Liver (tissue), 9 donors: ENCODE data around the gene NPPB. TPM values are rescaled to one million over a fixed set of nuclear protein-coding genes. Genes with fewer than 3 reads are reported as not detected.
"Not testable (repeated sequence)": the region's sequence is repeated elsewhere in the genome, so short reads cannot be mapped to it uniquely, and the experiment has no call there.

Experiments
- DNase-seq: peaks from one replicate; pipeline ENCODE4 v3.0.0-alpha.2; 2017; ENCODE audit warnings: low spot score
- H3K27ac ChIP-seq, 2 donors: one replicate each; pipeline ENCODE4 v1.7.0; 2013; ENCODE audit warnings: inconsistent platforms in 2 of 2, low read length in 2 of 2, control low read depth in 1 of 2, low read depth in 1 of 2, mild to moderate bottlenecking in 1 of 2
- H3K27me3 ChIP-seq, 4 donors: one replicate each; pipeline versions ENCODE4 v1.6.1 to v1.7.0; 2013; ENCODE audit warnings: low read length in 3 of 4, inconsistent platforms in 1 of 4, mild to moderate bottlenecking in 1 of 4, moderate library complexity in 1 of 4; ENCODE audit not compliant: control insufficient read depth in 4 of 4, insufficient read depth in 4 of 4
- H3K36me3 ChIP-seq, 4 donors: one replicate each; pipeline versions ENCODE4 v1.6.1 to v1.7.0; 2013; ENCODE audit warnings: low read length in 3 of 4, mild to moderate bottlenecking in 3 of 4, low read depth in 1 of 4, moderate library complexity in 1 of 4; ENCODE audit not compliant: control insufficient read depth in 4 of 4, insufficient read depth in 3 of 4
- H3K4me1 ChIP-seq, 4 donors: one replicate each; pipeline versions ENCODE4 v1.6.1 to v1.7.0; 2013; ENCODE audit warnings: low read length in 3 of 4, mild to moderate bottlenecking in 3 of 4, moderate library complexity in 1 of 4; ENCODE audit not compliant: control insufficient read depth in 4 of 4, insufficient read depth in 4 of 4
- H3K4me3 ChIP-seq, 3 donors: one replicate each; pipeline versions ENCODE4 v1.6.1 to v1.7.0; 2013; ENCODE audit warnings: low read length in 3 of 3, control low read depth in 1 of 3, low read depth in 1 of 3, mild to moderate bottlenecking in 1 of 3
- H3K9ac ChIP-seq, 2 donors: one replicate each; pipeline ENCODE4 v1.7.0; 2013; ENCODE audit warnings: low read length in 2 of 2, mild to moderate bottlenecking in 2 of 2, moderate library complexity in 2 of 2, control low read depth in 1 of 2, low read depth in 1 of 2
- H3K9me3 ChIP-seq, 4 donors: one replicate each; pipeline versions ENCODE4 v1.6.1 to v1.7.0; 2013; ENCODE audit warnings: low read length in 3 of 4; ENCODE audit not compliant: control insufficient read depth in 4 of 4
- EGR1 ChIP-seq, 2 donors: IDR thresholded peaks; 2 replicates each; pipeline ENCODE4 v1.6.1; 2016 to 2018; ENCODE audit warnings: antibody characterized with exemption in 2 of 2, low read depth in 2 of 2
- FOXA1 ChIP-seq: IDR thresholded peaks from 2 replicates; pipeline ENCODE4 v1.6.1; 2016; ENCODE audit warnings: antibody characterized with exemption
- FOXA2 ChIP-seq: IDR thresholded peaks from 2 replicates; pipeline ENCODE4 v1.6.1; 2016; ENCODE audit warnings: antibody characterized with exemption
- GABPA ChIP-seq, 2 donors: IDR thresholded peaks in 1 of 2; conservative IDR thresholded peaks in 1 of 2; 2 replicates each; pipeline ENCODE4 v1.6.1; 2016; ENCODE audit warnings: antibody characterized with exemption in 2 of 2, mild to moderate bottlenecking in 1 of 2, moderate library complexity in 1 of 2
- HNF4A ChIP-seq, 2 donors: conservative IDR thresholded peaks; 2 replicates each; pipeline ENCODE4 v1.6.1; 2016; ENCODE audit warnings: antibody characterized with exemption in 2 of 2, mild to moderate bottlenecking in 2 of 2
- HNF4G ChIP-seq: IDR thresholded peaks from 2 replicates; pipeline ENCODE4 v1.6.1; 2016; ENCODE audit warnings: antibody characterized with exemption
- JUND ChIP-seq, 2 donors: IDR thresholded peaks; 2 replicates each; pipeline ENCODE4 v1.6.1; 2016; ENCODE audit warnings: antibody characterized with exemption in 2 of 2
- RXRA ChIP-seq, 2 donors: IDR thresholded peaks; 2 replicates each; pipeline ENCODE4 v1.6.1; 2017 to 2018; ENCODE audit warnings: antibody characterized with exemption in 2 of 2, mild to moderate bottlenecking in 1 of 2
- SP1 ChIP-seq: IDR thresholded peaks from 2 replicates; pipeline ENCODE4 v1.6.1; 2018; ENCODE audit warnings: antibody characterized with exemption, mild to moderate bottlenecking
- YY1 ChIP-seq: IDR thresholded peaks from 2 replicates; pipeline ENCODE4 v1.6.1; 2016; ENCODE audit warnings: antibody characterized with exemption, mild to moderate bottlenecking
- whole genome bisulfite sequencing: extraction: QIAGEN DNeasy Blood & Tissue Kit; methylation state at CpG from one replicate; pipeline ENCODE4 v1.1.7; 2013; 5-methylcytosine and 5-hydroxymethylcytosine counted together
- polyA plus RNA-seq, 2 donors: library from polyadenylated mRNA; stranded (reverse) in 1 of 2; unstranded in 1 of 2; fragments of 200-250 nt in 1 of 2; fragments of >200 nt in 1 of 2; fragmentation: Nextera tagmentation in 1 of 2; extraction: Ambion mirVana in 1 of 2; gene quantifications; one replicate each; pipeline versions ENCODE4 v1.2.1 to v1.2.3, GENCODE V29; 2013 to 2015
- total RNA-seq, 2 donors: library from RNA; depleted of rRNA; stranded (reverse); fragments of >200 nt; gene quantifications; one replicate each; pipeline ENCODE4 v1.2.3, GENCODE V29; 2014
- TF ChIP-seq, protein P1 (sequence below): fragments of 150-350 bp; IDR thresholded peaks from 2 replicates; pipeline ENCODE4 v1.5.1; 2017; ENCODE audit warnings: improper control_type of control experiment, low read depth, low read length; ENCODE audit not compliant: missing input control
- TF ChIP-seq, protein P2 (sequence below): IDR thresholded peaks from 2 replicates; pipeline ENCODE4 v1.6.1; 2016; ENCODE audit warnings: antibody characterized with exemption
- TF ChIP-seq, protein P3 (sequence below): IDR thresholded peaks from 2 replicates; pipeline ENCODE4 v1.6.1; 2016; ENCODE audit warnings: antibody characterized with exemption
- TF ChIP-seq, protein P4 (sequence below): IDR thresholded peaks from 2 replicates; pipeline ENCODE4 v1.6.1; 2016; ENCODE audit warnings: antibody characterized with exemption, mild to moderate bottlenecking
- donor health status: healthy.
- donor health status: healthy.
- donor health status: healthy.
- donor health status: healthy.
- donor health status: healthy.

Gene NPPB
- total and polyA plus RNA-seq, 4 donors, result not detected

DNA sequence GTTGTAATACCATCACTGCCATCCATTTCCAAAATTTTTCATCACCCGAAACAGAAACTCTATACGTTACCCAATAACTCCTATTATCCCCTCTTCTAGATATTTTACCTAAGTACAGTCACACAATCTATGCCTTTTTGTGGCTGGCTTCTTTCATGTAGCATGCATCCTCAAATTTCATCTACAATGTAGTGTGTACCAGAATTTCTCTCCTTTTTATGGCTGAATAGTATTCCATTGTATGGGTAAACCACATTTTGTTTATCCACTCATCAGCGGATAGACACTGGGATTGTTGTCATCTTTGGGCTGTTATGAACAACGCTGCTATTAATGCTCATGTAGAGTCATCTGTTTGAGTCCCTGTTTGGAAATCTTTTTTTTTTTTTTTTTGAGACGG lies 46.2 kb upstream of the NPPB start:
- no peaks in the 10 kb centered on the region for H3K36me3 ChIP-seq
- H3K27ac ChIP-seq, result no peak overlapping the region
- no peak for DNase-seq
- H3K4me1 ChIP-seq, result peaks cover 0 to 3% (median 2%) of the 10 kb centered on the region in 4 donors
- 96% methylated on average over 5 of the region's 5 CpGs for WGBS
- H3K27me3 ChIP-seq, result no peaks in the 10 kb centered on the region
- no peaks in the 10 kb centered on the region for H3K9me3 ChIP-seq
- TF ChIP-seq FOXA2, result no peak
- TF ChIP-seq, protein P1, sequence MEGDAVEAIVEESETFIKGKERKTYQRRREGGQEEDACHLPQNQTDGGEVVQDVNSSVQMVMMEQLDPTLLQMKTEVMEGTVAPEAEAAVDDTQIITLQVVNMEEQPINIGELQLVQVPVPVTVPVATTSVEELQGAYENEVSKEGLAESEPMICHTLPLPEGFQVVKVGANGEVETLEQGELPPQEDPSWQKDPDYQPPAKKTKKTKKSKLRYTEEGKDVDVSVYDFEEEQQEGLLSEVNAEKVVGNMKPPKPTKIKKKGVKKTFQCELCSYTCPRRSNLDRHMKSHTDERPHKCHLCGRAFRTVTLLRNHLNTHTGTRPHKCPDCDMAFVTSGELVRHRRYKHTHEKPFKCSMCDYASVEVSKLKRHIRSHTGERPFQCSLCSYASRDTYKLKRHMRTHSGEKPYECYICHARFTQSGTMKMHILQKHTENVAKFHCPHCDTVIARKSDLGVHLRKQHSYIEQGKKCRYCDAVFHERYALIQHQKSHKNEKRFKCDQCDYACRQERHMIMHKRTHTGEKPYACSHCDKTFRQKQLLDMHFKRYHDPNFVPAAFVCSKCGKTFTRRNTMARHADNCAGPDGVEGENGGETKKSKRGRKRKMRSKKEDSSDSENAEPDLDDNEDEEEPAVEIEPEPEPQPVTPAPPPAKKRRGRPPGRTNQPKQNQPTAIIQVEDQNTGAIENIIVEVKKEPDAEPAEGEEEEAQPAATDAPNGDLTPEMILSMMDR, result no peak
- TF ChIP-seq SP1, result no peak
- TF ChIP-seq, protein P2, sequence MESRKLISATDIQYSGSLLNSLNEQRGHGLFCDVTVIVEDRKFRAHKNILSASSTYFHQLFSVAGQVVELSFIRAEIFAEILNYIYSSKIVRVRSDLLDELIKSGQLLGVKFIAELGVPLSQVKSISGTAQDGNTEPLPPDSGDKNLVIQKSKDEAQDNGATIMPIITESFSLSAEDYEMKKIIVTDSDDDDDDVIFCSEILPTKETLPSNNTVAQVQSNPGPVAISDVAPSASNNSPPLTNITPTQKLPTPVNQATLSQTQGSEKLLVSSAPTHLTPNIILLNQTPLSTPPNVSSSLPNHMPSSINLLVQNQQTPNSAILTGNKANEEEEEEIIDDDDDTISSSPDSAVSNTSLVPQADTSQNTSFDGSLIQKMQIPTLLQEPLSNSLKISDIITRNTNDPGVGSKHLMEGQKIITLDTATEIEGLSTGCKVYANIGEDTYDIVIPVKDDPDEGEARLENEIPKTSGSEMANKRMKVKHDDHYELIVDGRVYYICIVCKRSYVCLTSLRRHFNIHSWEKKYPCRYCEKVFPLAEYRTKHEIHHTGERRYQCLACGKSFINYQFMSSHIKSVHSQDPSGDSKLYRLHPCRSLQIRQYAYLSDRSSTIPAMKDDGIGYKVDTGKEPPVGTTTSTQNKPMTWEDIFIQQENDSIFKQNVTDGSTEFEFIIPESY, result no peak
- no peak for TF ChIP-seq GABPA (IDR thresholded peaks at IDR 0.05 in 1 of 2, conservative IDR thresholded peaks at IDR 0.05 in 1 of 2)
- no peak for TF ChIP-seq HNF4G
- TF ChIP-seq FOXA1, result no peak
- TF ChIP-seq RXRA (IDR thresholded peaks at IDR 0.05), result no peak
- no peak for TF ChIP-seq YY1
- H3K9ac ChIP-seq, result no peak overlapping the region
- H3K4me3 ChIP-seq, result no peak overlapping the region

DNA sequence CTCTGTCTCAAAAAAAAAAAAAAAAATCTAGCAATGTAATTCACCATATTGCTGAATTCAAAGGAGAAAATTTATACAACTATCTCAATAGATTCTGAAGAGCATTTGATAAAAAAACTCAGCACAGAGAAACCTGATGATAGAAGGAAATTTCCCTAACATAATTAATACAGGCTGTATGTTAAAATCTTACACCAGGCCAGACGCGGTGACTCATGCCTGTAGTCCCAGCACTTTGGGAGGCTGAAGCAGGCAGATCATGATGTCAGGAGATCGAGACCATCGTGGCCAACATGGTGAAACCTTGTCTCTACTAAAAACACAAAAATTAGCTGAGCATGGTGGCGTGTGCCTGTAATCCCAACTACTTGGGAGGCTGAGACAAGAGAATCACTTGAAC lies 45.4 kb upstream of the NPPB start:
- 97% methylated on average over 5 of the region's 5 CpGs for WGBS
- not testable (repeated sequence) for H3K4me3 ChIP-seq, H3K4me1 ChIP-seq, DNase-seq, H3K27ac ChIP-seq, H3K36me3 ChIP-seq, H3K9me3 ChIP-seq, H3K9ac ChIP-seq, H3K27me3 ChIP-seq

DNA sequence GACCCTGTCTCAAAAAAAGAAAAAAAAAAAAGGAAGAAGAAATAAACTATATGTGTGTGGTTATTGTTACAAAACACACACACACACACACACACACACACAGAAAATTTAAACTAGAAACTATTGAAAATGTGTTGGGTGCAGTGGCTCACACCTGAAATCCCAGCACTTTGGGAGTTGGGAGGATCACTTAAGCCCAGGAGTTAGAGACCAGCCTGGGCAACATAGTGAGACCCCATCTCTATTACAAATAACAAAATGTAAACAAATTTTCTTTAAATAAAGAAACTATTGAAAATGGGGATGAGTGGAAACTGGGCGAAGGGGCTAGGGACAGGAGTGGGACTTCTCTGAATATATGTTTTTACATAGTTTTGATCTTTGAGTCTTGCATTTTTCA lies 44.5 kb upstream of the NPPB start:
- H3K4me1 ChIP-seq, result peaks cover 0 to 7% (median 0%) of the 10 kb centered on the region in 4 donors
- TF ChIP-seq FOXA2 (no peak), GABPA (IDR thresholded peaks at IDR 0.05 in 1 of 2, conservative IDR thresholded peaks at IDR 0.05 in 1 of 2) (no peak), RXRA (IDR thresholded peaks at IDR 0.05) (no peak), HNF4G (no peak), EGR1 (IDR thresholded peaks at IDR 0.05; ENCODE audit: low read depth in 2 of 2) (no peak), FOXA1 (no peak), JUND (IDR thresholded peaks at IDR 0.05) (no peak), HNF4A (conservative IDR thresholded peaks at IDR 0.05) (no peak), SP1 (no peak)
- TF ChIP-seq, protein P3, sequence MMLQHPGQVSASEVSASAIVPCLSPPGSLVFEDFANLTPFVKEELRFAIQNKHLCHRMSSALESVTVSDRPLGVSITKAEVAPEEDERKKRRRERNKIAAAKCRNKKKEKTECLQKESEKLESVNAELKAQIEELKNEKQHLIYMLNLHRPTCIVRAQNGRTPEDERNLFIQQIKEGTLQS, result no peak
- TF ChIP-seq, protein P4, sequence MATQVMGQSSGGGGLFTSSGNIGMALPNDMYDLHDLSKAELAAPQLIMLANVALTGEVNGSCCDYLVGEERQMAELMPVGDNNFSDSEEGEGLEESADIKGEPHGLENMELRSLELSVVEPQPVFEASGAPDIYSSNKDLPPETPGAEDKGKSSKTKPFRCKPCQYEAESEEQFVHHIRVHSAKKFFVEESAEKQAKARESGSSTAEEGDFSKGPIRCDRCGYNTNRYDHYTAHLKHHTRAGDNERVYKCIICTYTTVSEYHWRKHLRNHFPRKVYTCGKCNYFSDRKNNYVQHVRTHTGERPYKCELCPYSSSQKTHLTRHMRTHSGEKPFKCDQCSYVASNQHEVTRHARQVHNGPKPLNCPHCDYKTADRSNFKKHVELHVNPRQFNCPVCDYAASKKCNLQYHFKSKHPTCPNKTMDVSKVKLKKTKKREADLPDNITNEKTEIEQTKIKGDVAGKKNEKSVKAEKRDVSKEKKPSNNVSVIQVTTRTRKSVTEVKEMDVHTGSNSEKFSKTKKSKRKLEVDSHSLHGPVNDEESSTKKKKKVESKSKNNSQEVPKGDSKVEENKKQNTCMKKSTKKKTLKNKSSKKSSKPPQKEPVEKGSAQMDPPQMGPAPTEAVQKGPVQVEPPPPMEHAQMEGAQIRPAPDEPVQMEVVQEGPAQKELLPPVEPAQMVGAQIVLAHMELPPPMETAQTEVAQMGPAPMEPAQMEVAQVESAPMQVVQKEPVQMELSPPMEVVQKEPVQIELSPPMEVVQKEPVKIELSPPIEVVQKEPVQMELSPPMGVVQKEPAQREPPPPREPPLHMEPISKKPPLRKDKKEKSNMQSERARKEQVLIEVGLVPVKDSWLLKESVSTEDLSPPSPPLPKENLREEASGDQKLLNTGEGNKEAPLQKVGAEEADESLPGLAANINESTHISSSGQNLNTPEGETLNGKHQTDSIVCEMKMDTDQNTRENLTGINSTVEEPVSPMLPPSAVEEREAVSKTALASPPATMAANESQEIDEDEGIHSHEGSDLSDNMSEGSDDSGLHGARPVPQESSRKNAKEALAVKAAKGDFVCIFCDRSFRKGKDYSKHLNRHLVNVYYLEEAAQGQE, result no peak
- no peaks in the 10 kb centered on the region for H3K9me3 ChIP-seq
- no peak overlapping the region for H3K27ac ChIP-seq
- H3K27me3 ChIP-seq, result peaks cover 0 to 2% (median 0%) of the 10 kb centered on the region in 4 donors
- H3K4me3 ChIP-seq, result no peak overlapping the region
- DNase-seq, result no peak
- H3K36me3 ChIP-seq, result no peaks in the 10 kb centered on the region
- H3K9ac ChIP-seq, result no peak overlapping the region
- 93% methylated on average over 1 of the region's 1 CpG for WGBS

DNA sequence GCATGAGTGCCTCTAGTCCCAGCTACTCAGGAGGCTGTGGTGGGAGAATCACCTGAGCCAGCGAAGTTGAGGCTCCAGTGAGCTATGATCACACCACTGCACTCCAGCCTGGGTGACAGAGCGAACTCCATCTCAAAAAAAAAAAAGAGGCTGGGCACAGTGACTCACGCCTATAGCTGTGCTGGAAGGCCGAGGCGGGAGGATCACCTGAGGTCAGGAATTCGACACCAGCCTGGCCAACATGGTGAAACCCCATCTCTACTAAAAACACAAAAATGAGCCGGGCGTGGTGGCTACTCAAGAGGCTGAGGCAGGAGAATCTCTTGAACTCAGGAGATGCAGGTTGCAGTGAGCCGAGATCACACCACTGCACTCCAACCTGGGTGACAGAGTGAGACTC lies 42.7 kb upstream of the NPPB start:
- not testable (repeated sequence) for H3K4me1 ChIP-seq, DNase-seq, H3K27me3 ChIP-seq, H3K9ac ChIP-seq, H3K4me3 ChIP-seq, H3K36me3 ChIP-seq, H3K27ac ChIP-seq, H3K9me3 ChIP-seq
- WGBS, result 75% methylated on average over 9 of the region's 9 CpGs
